GM18858 (cell line): ENCODE measurements around the gene ZNF8.
"Not testable (repeated sequence)": the region's sequence is repeated elsewhere in the genome, so short reads cannot be mapped to it uniquely, and the experiment has no call there.

Source experiments
- ATAC-seq: cut with Tn5 transposase; IDR thresholded peaks from one replicate; pipeline ENCODE4 v1.9.1; 2021; ENCODE audit not compliant: unreplicated experiment

The ZNF8 gene

DNA sequence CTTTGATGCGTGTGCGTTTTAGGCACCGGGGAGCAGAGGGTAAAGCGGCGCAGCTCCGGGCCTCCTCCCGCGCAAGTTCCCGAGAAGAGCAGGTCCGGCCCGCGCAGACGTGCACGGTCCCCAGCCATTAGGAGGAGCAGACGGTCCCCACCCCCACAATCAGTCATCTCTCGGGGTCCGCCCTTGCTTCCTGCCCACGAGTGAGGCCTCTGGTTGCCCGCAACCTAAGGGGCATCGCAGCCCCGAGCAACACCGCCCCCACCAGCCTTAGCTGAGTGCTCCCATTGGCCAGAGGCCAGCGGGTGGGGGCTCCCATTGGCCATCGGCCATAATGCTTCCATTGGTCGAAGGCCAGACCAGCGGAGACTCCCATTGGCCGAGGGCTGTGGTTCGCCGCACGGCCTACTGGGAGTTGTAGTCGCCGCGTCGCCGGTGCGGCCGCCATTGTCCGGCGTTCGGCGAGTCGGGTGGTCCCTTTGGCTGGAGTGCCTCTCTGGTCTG is at the start of gene ZNF8:
Gene ZNF8, plus strand, starts transcription at position 415 of the 501 bp plus-strand sequence. CDS start 127 bp downstream, outside the sequence.
- ATAC-seq = peak; percentile 84

- no peak for ATAC-seq
These were observed 49.5 kb upstream of the ZNF8 start for GRCh38 chr19:58229255-58229639.

- no peak for ATAC-seq
These were observed 41.4 kb upstream of the ZNF8 start for GRCh38 chr19:58237324-58237723.

DNA sequence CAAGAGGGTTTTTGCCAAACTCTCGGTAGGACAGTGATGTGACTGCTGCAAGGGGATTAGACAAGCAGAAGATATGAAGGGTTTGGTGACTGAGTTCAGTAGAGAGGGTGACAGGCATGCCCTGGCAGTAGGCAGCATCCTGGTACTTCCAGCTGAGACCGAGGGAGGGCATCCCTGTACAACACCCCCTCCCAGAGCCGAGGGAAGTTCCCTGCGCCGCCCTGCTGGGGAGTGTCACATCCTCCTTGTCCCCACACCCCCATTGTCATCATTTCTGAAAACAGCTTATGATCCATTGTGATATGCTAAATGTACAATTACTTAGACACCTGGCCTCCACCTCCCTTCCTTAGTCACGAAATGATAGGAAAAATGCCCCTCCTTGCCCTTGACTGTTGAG is 35.4 kb upstream of the ZNF8 start:
- no peak for ATAC-seq

DNA sequence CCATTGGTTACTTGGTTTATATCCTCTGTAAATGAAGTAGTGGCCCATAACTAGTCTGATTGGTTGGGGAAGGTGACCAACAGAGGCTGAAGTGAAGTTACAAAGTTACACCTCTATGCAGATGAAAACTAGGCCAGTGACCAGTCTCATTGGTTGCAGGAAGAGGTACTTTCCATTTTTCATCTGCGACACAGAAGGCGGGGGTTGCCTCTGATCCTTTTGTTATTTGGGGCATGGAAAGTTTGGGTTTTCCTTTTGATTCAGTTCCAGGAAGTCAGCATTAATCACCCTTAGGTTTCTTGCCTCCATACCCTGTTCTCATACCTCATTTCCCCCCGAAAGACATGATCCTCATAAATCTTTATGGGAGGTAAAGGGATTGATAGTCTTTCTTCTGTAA is 29.9 kb upstream of the ZNF8 start:
- no peak for ATAC-seq

DNA sequence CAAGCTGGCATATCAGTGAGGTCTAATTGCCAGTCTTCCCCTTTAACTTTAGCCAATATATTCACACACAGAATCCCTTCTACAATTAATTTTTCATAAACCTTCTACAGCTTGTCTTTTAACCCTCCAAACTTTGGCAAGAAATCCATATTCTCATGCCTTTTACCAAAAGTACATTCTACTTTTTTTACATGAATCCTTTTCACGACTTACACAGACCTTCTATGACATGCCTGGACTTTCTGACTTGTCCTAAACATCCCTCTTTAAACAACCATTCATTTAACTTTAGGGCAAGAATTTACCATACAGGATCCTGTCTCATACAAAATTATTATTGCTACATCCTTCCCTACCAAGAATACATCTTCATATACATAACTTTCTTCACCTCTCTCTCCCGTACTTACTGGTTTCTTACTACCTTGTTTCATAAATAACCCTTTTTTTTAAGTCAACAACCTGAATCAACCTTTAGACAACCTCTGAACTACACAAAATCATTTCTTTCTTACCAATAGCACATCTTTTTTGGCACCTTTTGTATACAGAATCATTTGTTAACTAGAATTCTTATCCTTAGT is 26.6 kb upstream of the ZNF8 start:
- ATAC-seq = no peak

- not testable (repeated sequence) for ATAC-seq
These were observed 20.5 kb upstream of the ZNF8 start for GRCh38 chr19:58258259-58258658.

DNA sequence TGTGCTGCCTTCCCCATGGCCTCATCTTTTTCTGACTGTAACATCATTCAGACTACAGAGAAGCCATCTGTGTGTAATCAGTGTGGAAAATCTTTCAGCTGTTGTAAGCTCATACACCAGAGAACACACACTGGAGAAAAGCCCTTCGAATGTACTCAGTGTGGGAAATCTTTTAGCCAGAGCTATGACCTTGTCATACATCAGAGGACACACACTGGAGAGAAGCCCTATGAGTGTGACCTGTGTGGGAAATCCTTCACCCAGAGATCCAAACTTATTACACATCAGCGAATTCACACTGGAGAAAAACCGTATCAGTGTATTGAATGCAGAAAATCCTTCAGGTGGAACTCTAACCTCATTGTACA is 17.2 kb upstream of the ZNF8 start:
- no peak for ATAC-seq

DNA sequence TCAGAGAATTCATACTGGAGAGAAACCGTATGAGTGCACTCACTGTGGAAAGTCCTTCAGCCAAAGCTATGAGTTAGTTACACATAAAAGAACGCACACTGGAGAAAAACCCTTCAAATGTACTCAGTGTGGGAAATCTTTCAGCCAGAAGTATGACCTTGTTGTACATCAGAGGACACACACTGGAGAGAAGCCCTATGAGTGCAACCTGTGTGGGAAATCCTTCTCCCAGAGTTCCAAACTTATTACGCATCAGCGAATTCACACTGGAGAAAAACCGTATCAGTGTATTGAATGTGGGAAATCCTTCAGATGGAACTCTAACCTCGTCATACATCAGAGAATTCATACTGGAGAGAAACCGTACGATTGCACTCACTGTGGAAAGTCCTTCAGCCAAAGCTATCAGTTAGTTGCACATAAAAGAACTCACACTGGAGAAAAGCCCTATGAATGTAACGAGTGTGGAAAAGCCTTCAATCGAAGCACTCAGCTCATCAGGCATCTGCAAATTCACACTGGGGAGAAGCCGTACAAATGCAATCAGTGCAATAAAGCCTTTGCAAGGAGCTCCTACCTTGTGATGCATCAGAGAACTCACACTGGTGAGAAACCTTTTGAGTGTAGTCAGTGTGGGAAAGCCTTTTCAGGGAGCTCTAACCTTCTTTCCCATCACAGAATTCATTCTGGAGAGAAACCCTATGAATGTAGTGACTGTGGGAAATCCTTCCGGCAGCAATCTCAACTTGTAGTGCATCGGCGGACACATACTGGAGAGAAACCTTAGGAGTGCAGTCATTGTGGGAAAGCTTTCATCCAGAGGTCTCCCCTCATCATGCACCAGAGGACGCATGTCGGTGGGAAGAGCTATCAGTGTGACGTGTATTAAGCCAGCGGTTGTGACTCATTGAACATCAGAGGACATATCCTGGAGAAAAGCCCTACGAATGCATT is 16.5 kb upstream of the ZNF8 start:
- ATAC-seq = no peak

DNA sequence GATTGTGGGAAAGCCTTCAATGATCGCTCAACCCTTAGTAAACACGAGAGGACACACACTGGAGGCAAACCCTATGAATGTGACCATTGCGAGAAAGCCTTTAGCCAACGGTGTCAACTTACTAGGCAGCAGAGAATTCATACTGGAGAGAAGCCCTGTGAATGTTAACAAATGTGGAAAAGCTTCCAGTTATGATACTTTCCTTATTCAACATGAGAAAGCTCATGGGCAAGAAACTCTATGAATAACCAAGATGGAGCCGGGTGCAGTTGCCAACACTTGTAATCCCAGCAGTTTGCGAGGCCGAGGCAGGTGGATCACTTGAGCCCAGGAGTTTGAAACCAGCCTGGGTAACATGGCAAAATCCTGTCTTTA is 15.8 kb upstream of the ZNF8 start:
- no peak for ATAC-seq

DNA sequence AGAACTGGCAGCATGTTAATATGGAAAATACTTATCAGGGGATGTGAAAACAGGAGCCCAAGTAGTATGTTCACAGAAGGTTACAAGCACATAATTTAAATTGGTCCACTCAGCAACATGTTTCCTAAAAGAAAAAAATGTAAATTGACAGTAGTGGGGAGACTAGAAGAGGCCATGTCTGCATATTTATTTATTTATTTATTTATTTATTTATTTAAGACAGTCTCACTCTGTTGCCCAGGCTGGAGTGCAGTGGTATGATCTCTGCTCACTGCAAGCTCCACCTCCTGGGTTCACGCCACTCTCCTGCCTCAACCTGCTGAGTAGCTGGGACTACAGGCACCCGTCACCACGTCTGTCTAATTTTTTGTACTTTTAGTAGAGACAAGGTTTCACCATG is 13.7 kb upstream of the ZNF8 start:
- ATAC-seq = no peak

- ATAC-seq = no peak
These were observed 10.4 kb upstream of the ZNF8 start for GRCh38 chr19:58268344-58268743.

DNA sequence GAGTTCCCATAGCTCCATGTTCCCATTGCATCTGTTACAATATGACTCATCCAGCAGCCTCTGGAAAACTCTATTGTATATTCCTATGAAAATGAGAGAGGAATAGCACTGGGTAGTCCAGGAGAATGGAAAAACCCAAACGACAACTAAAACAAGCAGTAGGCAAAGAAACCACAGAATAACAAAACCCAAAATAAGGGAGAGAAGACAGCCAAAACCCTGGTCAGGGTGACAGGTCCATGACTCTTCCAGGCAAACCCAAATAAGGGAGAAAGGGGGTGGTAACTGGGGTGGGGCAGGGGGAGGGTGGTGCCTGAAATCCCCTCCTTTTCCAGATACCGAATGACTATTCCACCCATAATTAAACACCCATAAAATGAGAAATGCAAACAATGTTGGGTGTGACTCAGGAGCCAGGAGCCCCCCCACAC is 4.0 kb upstream of the ZNF8 start:
- ATAC-seq = no peak

- ATAC-seq = no peak
These were observed 3.2 kb upstream of the ZNF8 start for GRCh38 chr19:58275564-58275963.

DNA sequence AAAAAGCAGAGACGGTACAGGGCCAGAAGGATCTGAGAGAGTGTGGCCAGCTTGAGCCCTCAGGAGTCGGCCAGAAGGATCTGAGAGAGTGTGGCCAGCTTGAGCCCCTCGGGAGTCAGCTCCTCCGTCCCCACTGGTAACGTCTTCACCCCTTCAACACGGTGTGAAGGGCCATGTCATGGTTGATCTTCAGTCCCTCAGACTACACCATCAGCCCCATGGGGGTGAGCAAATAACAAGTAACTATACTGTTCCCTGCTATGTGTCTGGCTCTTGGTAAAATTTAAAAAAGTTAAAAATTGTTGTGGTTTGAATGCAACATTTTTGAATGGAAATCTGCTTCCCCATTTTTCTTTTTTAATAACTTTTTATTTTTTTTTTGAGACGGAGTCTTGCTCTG is 1.6 kb upstream of the ZNF8 start:
- ATAC-seq = no peak

- no peak for ATAC-seq
These were observed 811 bp upstream of the ZNF8 start for GRCh38 chr19:58277748-58278540.

- ATAC-seq = no peak
These were observed 528 bp downstream of the ZNF8 start for GRCh38 chr19:58279042-58279924.

- no peak for ATAC-seq
These were observed 1.2 kb downstream of the ZNF8 start for GRCh38 chr19:58279925-58280316.

- ATAC-seq = no peak
These were observed 5.4 kb downstream of the ZNF8 start for GRCh38 chr19:58284199-58284598.

DNA sequence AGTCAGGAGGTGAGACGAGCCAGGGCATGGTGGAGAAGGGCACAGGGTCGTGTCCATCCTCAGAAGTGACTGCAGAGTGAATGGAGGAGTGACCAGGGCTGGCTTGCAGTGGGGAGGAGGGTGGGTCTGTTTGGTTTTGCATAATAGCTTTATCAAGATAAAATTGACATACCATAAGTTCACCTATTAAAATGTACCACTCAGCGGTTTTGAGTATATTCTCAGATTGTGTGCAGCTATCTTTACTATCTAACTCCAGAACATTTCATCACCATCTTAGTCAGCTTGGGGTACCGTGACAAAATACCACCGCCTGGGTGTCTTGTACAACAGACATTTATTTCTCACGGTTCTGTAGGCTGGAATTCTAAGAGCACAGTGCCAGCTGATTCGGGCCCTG is 13.2 kb downstream of the ZNF8 start:
- ATAC-seq = no peak
